Dermis microvascular lymphatic vessel endothelial cell (primary cell): ENCODE results near the gene PRDM5. TPM values are rescaled to one million over a fixed set of nuclear protein-coding genes. Genes with fewer than 3 reads are reported as not detected.
"Not testable (repeated sequence)": the region's sequence is repeated elsewhere in the genome, so short reads cannot be mapped to it uniquely, and the experiment has no call there.

ENCODE experiments used
- DNase-seq, 2 donors: peaks; one replicate each; pipeline versions ENCODE4 v3.0.0 to v3.0.0-alpha.2; 2010; ENCODE audit warnings: low read depth in 2 of 2
- total RNA-seq: library from RNA; depleted of rRNA; stranded (reverse); fragments of >200 nt; gene quantifications from 2 replicates; pipeline ENCODE4 v1.2.1, GENCODE V29; 2014

The PRDM5 gene
- total RNA-seq, 1 donor from 2014 or later: 3.5 TPM

GRCh38 chr4:120653804-120654573, 268.5 kb downstream of the PRDM5 start:
- DNase-seq: no peak

- not testable (repeated sequence) for DNase-seq
These were observed 274.2 kb downstream of the PRDM5 start for GRCh38 chr4:120648336-120648735.

Other genes starting within 250 kb of the PRDM5 start
- 1.8 and 6.7 TPM in 2 replicates for gene NDNF, start 149.8 kb upstream of the PRDM5 start, total RNA-seq
- gene TNIP3, start 241.6 kb upstream of the PRDM5 start, total RNA-seq: under 0.01 TPM in 2 replicates